Karpas-422 (cell line): ENCODE measurements around the gene CSNK2A1. TPM values are rescaled to one million over a fixed set of nuclear protein-coding genes. Genes with fewer than 3 reads are reported as not detected.

Experiments used
- DNase-seq: peaks from one replicate; pipeline ENCODE4 v3.0.0-alpha.2; 2015
- H2AFZ ChIP-seq: fragments of 200-600 bp; sonication (generic); 2 replicates; pipeline ENCODE4 v1.6.1; 2014; ENCODE audit warnings: antibody characterized with exemption, low read length, mixed read lengths
- H3K27ac ChIP-seq: fragments of 200-600 bp; sonication (generic); 2 replicates; pipeline ENCODE4 v1.5.1; 2014; ENCODE audit warnings: mild to moderate bottlenecking, low read length, moderate library complexity
- H3K27me3 ChIP-seq: fragments of 200-600 bp; sonication (generic); 2 replicates; pipeline ENCODE4 v1.6.1; 2014; ENCODE audit warnings: low read length, mixed read lengths
- H3K36me3 ChIP-seq: fragments of 200-600 bp; sonication (generic); 2 replicates; pipeline ENCODE4 v1.6.1; 2014; ENCODE audit warnings: low read length, mixed read lengths; ENCODE audit not compliant: insufficient read depth
- H3K4me1 ChIP-seq: fragments of 200-600 bp; sonication (generic); 2 replicates; pipeline ENCODE4 v1.6.1; 2014; ENCODE audit warnings: mild to moderate bottlenecking, low read length, mixed read lengths
- H3K4me2 ChIP-seq: fragments of 200-600 bp; sonication (generic); 2 replicates; pipeline ENCODE4 v1.6.1; 2014; ENCODE audit warnings: low read length, low read depth, mild to moderate bottlenecking; ENCODE audit not compliant: poor library complexity, severe bottlenecking
- H3K4me3 ChIP-seq: fragments of 200-600 bp; sonication (generic); 2 replicates; pipeline ENCODE4 v1.5.1; 2014; ENCODE audit warnings: mild to moderate bottlenecking, antibody characterized with exemption, low read length, mixed read lengths
- H3K79me2 ChIP-seq: fragments of 200-600 bp; sonication (generic); 2 replicates; pipeline ENCODE4 v1.6.1; 2014; ENCODE audit warnings: mild to moderate bottlenecking, low read length, mixed read lengths
- H3K9ac ChIP-seq: fragments of 200-600 bp; sonication (generic); 2 replicates; pipeline ENCODE4 v1.6.0; 2014; ENCODE audit warnings: low read length
- H3K9me2 ChIP-seq: fragments of 200-600 bp; sonication (generic), shearing (Covaris generic); replicated peaks from 2 replicates; pipeline ENCODE4 v1.6.0; 2014; ENCODE audit warnings: mild to moderate bottlenecking, low read length, moderate library complexity; ENCODE audit not compliant: insufficient read depth
- H3K9me3 ChIP-seq: fragments of 300-700, 200-600 bp; sonication (generic); 2 replicates; pipeline ENCODE4 v1.6.1; 2014; ENCODE audit warnings: low read length, mixed read lengths
- H4K20me1 ChIP-seq: fragments of 200-600 bp; sonication (generic); 2 replicates; pipeline ENCODE4 v1.6.1; 2014; ENCODE audit warnings: mild to moderate bottlenecking, antibody characterized with exemption, low read length, low read depth; ENCODE audit not compliant: insufficient read depth
- total RNA-seq: library from RNA; depleted of rRNA; stranded (reverse); fragments of >200 nt; shearing (Covaris generic); gene quantifications from 2 replicates; pipeline ENCODE4 v1.2.3, GENCODE V29; 2014; ENCODE audit warnings: low replicate concordance

Gene CSNK2A1
- total RNA-seq, 1 experiment from 2014 or later: 148 TPM

GRCh38 chr20:431012-431904, 112.3 kb downstream of the CSNK2A1 start:
- DNase-seq: peak; percentile 68
- Histone ChIP-seq H3K27ac (no peak overlapping the region), H3K9me3 (no peaks in the 10 kb centered on the region), H3K27me3 (no peaks in the 10 kb centered on the region), H3K36me3 (peaks cover 5% of the 10 kb centered on the region; the same call in 1 of the 2 replicates), H2AFZ (no peak overlapping the region), H3K79me2 (no peaks in the 10 kb centered on the region), H4K20me1 (no peaks in the 10 kb centered on the region), H3K9ac (no peak overlapping the region), H3K4me2 (no peak overlapping the region), H3K4me3 (no peak overlapping the region), H3K4me1 (peaks cover 13% of the 10 kb centered on the region), H3K9me2 (no peaks in the 10 kb centered on the region)

- Histone ChIP-seq H3K9me3 (no peaks in the 10 kb centered on the region), H3K36me3 (peaks cover 6% of the 10 kb centered on the region; the same call in 1 of the 2 replicates), H3K27ac (no peak overlapping the region), H2AFZ (no peak overlapping the region), H3K27me3 (no peaks in the 10 kb centered on the region), H3K79me2 (no peaks in the 10 kb centered on the region), H3K4me2 (no peak overlapping the region), H3K4me3 (no peak overlapping the region), H3K9me2 (no peaks in the 10 kb centered on the region), H3K9ac (no peak overlapping the region), H4K20me1 (no peaks in the 10 kb centered on the region), H3K4me1 (peaks cover 13% of the 10 kb centered on the region)
- DNase-seq: no peak
Observed at GRCh38 chr20:430091-430999, 113.2 kb downstream of the CSNK2A1 start.

GRCh38 chr20:428658-429200, 114.9 kb downstream of the CSNK2A1 start:
- no peaks in the 10 kb centered on the region for H4K20me1 ChIP-seq
- no peak overlapping the region for H3K4me3 ChIP-seq
- H2AFZ ChIP-seq: no peak overlapping the region
- peaks cover 10% of the 10 kb centered on the region; the same call in 1 of the 2 replicates for H3K36me3 ChIP-seq
- H3K4me1 ChIP-seq: peaks cover 8% of the 10 kb centered on the region
- no peaks in the 10 kb centered on the region for H3K79me2 ChIP-seq
- DNase-seq: no peak
- no peaks in the 10 kb centered on the region for H3K9me2 ChIP-seq
- no peak overlapping the region for H3K4me2 ChIP-seq
- no peak overlapping the region for H3K27ac ChIP-seq
- H3K9ac ChIP-seq: no peak overlapping the region
- no peaks in the 10 kb centered on the region for H3K27me3 ChIP-seq
- no peaks in the 10 kb centered on the region for H3K9me3 ChIP-seq

- Histone ChIP-seq H3K79me2 (no peaks in the 10 kb centered on the region), H3K27ac (no peak overlapping the region), H3K9me3 (no peaks in the 10 kb centered on the region), H3K4me3 (no peak overlapping the region), H3K27me3 (no peaks in the 10 kb centered on the region), H4K20me1 (no peaks in the 10 kb centered on the region), H3K9ac (no peak overlapping the region), H3K36me3 (peaks cover 10% of the 10 kb centered on the region; the same call in 1 of the 2 replicates), H3K9me2 (no peaks in the 10 kb centered on the region), H3K4me1 (peaks cover under 1% of the 10 kb centered on the region), H3K4me2 (no peak overlapping the region), H2AFZ (no peak overlapping the region)
- no peak for DNase-seq
Observed at GRCh38 chr20:427849-428657, 115.5 kb downstream of the CSNK2A1 start.

- no peak overlapping the region for H3K9ac ChIP-seq
- no peak overlapping the region for H2AFZ ChIP-seq
- H3K36me3 ChIP-seq: peaks cover 10% of the 10 kb centered on the region; the same call in 1 of the 2 replicates
- DNase-seq: no peak
- H3K4me1 ChIP-seq: no peaks in the 10 kb centered on the region
- H3K27ac ChIP-seq: no peak overlapping the region
- H3K4me2 ChIP-seq: no peak overlapping the region
- H3K4me3 ChIP-seq: no peak overlapping the region
- no peaks in the 10 kb centered on the region for H3K27me3 ChIP-seq
- no peaks in the 10 kb centered on the region for H3K9me2 ChIP-seq
- no peaks in the 10 kb centered on the region for H3K9me3 ChIP-seq
- no peaks in the 10 kb centered on the region for H4K20me1 ChIP-seq
- H3K79me2 ChIP-seq: no peaks in the 10 kb centered on the region
Observed at GRCh38 chr20:427401-427800, 116.2 kb downstream of the CSNK2A1 start.

GRCh38 chr20:426566-426965, 117.0 kb downstream of the CSNK2A1 start:
- Histone ChIP-seq H3K27ac (no peak overlapping the region), H2AFZ (no peak overlapping the region), H3K4me1 (no peaks in the 10 kb centered on the region), H3K9me2 (no peaks in the 10 kb centered on the region), H3K4me2 (no peak overlapping the region), H4K20me1 (0 out of 2 replicates have a peak, but pooled peaks cover 2% of the 10 kb centered on the region), H3K27me3 (no peaks in the 10 kb centered on the region), H3K4me3 (no peak overlapping the region), H3K9ac (no peak overlapping the region), H3K79me2 (no peaks in the 10 kb centered on the region), H3K36me3 (peaks cover 10% of the 10 kb centered on the region; the same call in 1 of the 2 replicates), H3K9me3 (no peaks in the 10 kb centered on the region)
- DNase-seq: no peak
